T-helper 22 cell (primary cell): ENCODE data around the gene JARID2.
"Not testable (repeated sequence)": the region's sequence is repeated elsewhere in the genome, so short reads cannot be mapped to it uniquely, and the experiment has no call there.

Experiments
- DNase-seq: peaks from one replicate; pipeline ENCODE4 v3.0.0-alpha.2; 2020; ENCODE audit warnings: low read depth

Gene JARID2

GRCh38 chr6:15289456-15289855 is 43.6 kb downstream of the JARID2 start:
- not testable (repeated sequence) for DNase-seq

GRCh38 chr6:15290067-15290680 is 44.3 kb downstream of the JARID2 start:
- DNase-seq: no peak

GRCh38 chr6:15290962-15291704 is 45.3 kb downstream of the JARID2 start:
- DNase-seq: no peak

GRCh38 chr6:15292721-15293302 is 46.9 kb downstream of the JARID2 start:
- no peak for DNase-seq

- no peak for DNase-seq
These were observed 47.8 kb downstream of the JARID2 start for GRCh38 chr6:15293674-15294073.

- DNase-seq: no peak
These were observed 48.6 kb downstream of the JARID2 start for GRCh38 chr6:15294504-15294903.

GRCh38 chr6:15296249-15296648 is 50.4 kb downstream of the JARID2 start:
- DNase-seq: no peak

GRCh38 chr6:15296735-15297134 is 50.9 kb downstream of the JARID2 start:
- no peak for DNase-seq

- not testable (repeated sequence) for DNase-seq
These were observed 51.3 kb downstream of the JARID2 start for GRCh38 chr6:15297167-15297566.

- no peak for DNase-seq
These were observed 52.2 kb downstream of the JARID2 start for GRCh38 chr6:15297895-15298590.

- DNase-seq: no peak
These were observed 53.7 kb downstream of the JARID2 start for GRCh38 chr6:15299430-15300131.

GRCh38 chr6:15301179-15302006 is 55.5 kb downstream of the JARID2 start:
- no peak for DNase-seq

GRCh38 chr6:15303162-15303919 is 57.5 kb downstream of the JARID2 start:
- DNase-seq: no peak

GRCh38 chr6:15303920-15304291 is 58.0 kb downstream of the JARID2 start:
- DNase-seq: no peak

GRCh38 chr6:15304337-15305042 is 58.6 kb downstream of the JARID2 start:
- no peak for DNase-seq

GRCh38 chr6:15305496-15305895 is 59.6 kb downstream of the JARID2 start:
- DNase-seq: no peak

- DNase-seq: no peak
These were observed 60.0 kb downstream of the JARID2 start for GRCh38 chr6:15305909-15306308.

GRCh38 chr6:15308435-15309213 is 62.8 kb downstream of the JARID2 start:
- no peak for DNase-seq
